Pulmonary artery endothelial cell (primary cell): ENCODE data around the gene CORO6. TPM values are rescaled to one million over a fixed set of nuclear protein-coding genes. Genes with fewer than 3 reads are reported as not detected.

Source experiments
- DNase-seq: peaks from one replicate; pipeline ENCODE4 v3.0.0-alpha.2; 2011; ENCODE audit warnings: low read depth, low spot score
- total RNA-seq: library from RNA; depleted of rRNA; stranded (reverse); fragments of >200 nt; gene quantifications from 2 replicates; pipeline ENCODE4 v1.2.3, GENCODE V29; 2014

CORO6 gene
- total RNA-seq, 1 donor from 2014 or later, result 3.4 TPM

DNA sequence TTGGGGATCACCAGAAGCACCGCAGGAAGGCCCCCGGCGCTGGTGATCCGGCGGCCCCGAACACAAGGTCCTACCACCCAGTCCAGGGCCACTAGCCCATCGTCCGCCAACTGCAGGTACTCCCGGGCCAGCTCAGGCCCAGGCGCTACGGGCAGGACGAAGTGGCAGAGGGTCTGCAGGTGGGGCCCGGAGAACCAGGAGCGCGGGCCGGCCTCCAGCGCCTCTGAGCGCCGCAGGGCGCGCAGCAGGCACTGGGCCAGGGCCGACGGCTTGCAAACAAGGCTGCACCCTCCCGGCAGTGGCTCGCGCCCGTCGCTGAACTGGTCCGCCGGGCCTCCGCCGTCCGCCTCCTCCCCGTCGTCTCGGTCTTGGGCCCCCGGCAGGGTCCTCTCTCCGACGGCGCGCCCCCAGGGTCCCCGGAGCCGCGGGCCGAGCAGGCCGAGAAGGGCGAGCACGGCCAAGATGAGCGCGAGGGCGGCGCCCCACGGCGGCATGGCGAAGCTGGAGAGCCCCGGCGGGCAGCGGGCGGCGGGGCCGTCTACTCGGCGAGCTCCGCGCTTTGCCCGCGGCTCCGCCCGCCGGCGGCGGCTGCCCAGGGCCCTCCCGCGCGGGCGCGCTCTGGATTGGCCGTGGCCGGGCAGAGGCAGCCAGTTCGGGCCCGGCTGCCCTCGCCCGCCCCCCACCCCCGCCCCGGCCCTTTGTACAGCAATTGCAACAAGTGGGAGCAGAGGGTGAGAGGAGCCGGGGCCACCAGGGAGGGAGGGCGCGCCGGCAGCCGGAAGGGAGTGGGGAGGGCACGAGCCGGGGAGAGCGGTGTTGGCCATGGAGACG is 56.0 kb downstream of the CORO6 start, which contains the start of gene ABHD15:
TSS of gene ABHD15 (minus strand) at position 565 of the 831 bp plus-strand sequence. CDS start at position 494, 71 bp downstream.
- DNase-seq, result no peak

DNA sequence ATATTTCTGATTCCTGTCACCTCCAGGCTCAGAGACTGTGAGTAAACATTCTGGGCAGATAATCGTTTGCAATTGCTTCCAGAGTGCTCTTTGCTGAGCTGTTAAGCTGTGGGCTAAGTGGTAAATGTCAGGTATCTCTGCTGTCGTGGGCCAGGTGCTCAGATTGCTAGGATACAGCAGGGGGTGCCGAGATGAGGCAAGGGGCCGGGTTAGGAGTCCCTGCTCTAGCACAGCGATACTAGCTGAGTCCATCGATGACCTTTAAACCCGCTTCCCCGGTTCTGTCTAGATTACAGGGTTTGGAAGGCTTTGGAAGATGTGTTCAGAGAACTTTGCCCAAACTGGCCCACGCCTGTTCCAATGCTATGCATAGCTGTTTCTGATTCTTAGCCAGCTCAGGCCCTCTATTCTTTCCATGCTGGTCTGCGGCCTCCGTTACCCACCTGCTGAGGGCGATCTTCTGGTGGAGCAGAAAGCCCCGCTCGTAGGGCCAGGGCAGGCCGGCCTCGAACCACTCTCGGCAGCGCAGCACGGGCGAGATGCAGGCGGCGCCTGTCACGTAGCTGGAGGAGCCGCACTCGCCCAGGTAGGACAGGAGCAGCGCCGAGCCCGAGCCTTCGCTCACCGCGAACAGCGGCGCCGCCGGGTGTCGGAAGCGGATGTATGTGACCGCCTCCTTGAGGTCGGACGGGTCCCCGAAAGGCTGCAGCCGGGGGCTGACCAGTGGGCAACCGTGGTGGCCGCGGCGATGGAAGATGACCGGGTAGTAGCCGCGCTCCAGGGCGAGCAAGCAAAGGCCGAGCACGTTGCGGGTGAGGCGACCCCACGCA is 56.9 kb downstream of the CORO6 start:
- DNase-seq, result no peak

Other genes starting within 250 kb of the CORO6 start
- 54.0 and 62.6 TPM in 2 replicates for gene TAOK1, start 232.5 kb downstream of the CORO6 start, total RNA-seq
- 7.1 and 9.1 TPM in 2 replicates for gene ABHD15, start 55.9 kb downstream of the CORO6 start, total RNA-seq
- 32.2 and 40.9 TPM in 2 replicates for gene TP53I13, start 54.2 kb downstream of the CORO6 start, total RNA-seq
- 44.8 and 53.9 TPM in 2 replicates for gene GIT1, start 33.3 kb downstream of the CORO6 start, total RNA-seq
- gene ANKRD13B, start 29.8 kb downstream of the CORO6 start, total RNA-seq, result 12.3 and 19.1 TPM in 2 replicates